OCI-LY7 (cell line): ENCODE data around the gene RASL12. TPM values are rescaled to one million over a fixed set of nuclear protein-coding genes. Genes with fewer than 3 reads are reported as not detected.

Experiments
- BruUV-seq: library from RNA; stranded (reverse); fragments of 400-500 nt; replicated peaks from 2 replicates; lab custom pipeline; 2021; lab: Mats Ljungman, UMichigan
- CTCF ChIA-PET: fragments of 300-600 bp; sonication (Branson Sonifier 250); formaldehyde crosslinking; loops from one replicate; lab custom pipeline; 2022; ENCODE audit warnings: antibody characterized with exemption; ENCODE audit not compliant: unreplicated experiment; lab: Charles Lee
- POLR2A ChIA-PET: fragments of 300-600 bp; sonication (Branson Sonifier 250); formaldehyde crosslinking; loops from one replicate; lab custom pipeline; 2022; ENCODE audit warnings: antibody characterized with exemption; lab: Charles Lee
- DNase-seq: peaks from one replicate; pipeline ENCODE4 v3.0.0-alpha.2; 2015; ENCODE audit warnings: low spot score
- H2AFZ ChIP-seq: fragments of 200-600 bp; sonication (generic), shearing (Covaris generic); 2 replicates; pipeline ENCODE4 v1.6.1; 2014; ENCODE audit warnings: mild to moderate bottlenecking, antibody characterized with exemption, low read length, moderate library complexity
- H3K27ac ChIP-seq: fragments of 200-600 bp; sonication (generic); 2 replicates; pipeline ENCODE4 v1.5.1; 2014; ENCODE audit warnings: mixed run types, low read depth, mild to moderate bottlenecking, moderate library complexity, low read length, inconsistent platforms; ENCODE audit not compliant: poor library complexity, severe bottlenecking
- H3K36me3 ChIP-seq: fragments of 200-600 bp; sonication (generic); 2 replicates; pipeline ENCODE4 v1.6.1; 2014; ENCODE audit warnings: mild to moderate bottlenecking, antibody characterized with exemption, low read length, moderate library complexity, mixed read lengths; ENCODE audit not compliant: insufficient read depth
- H3K4me1 ChIP-seq: fragments of 200-600 bp; sonication (generic); 2 replicates; pipeline ENCODE4 v1.5.1; 2014; ENCODE audit warnings: mild to moderate bottlenecking, low read length; ENCODE audit not compliant: insufficient read depth, poor library complexity, severe bottlenecking
- H3K4me2 ChIP-seq: fragments of 200-600 bp; sonication (generic); 2 replicates; pipeline ENCODE4 v1.6.1; 2014; ENCODE audit warnings: mild to moderate bottlenecking, low read length
- H3K4me3 ChIP-seq: fragments of 200-600 bp; sonication (generic); 2 replicates; pipeline ENCODE4 v1.5.1; 2014; ENCODE audit warnings: mild to moderate bottlenecking, low read depth, low read length; ENCODE audit not compliant: poor library complexity, severe bottlenecking
- H3K79me2 ChIP-seq: fragments of 200-600 bp; sonication (generic); 2 replicates; pipeline ENCODE4 v1.6.1; 2016; ENCODE audit warnings: low read depth, mild to moderate bottlenecking, low read length, moderate library complexity, mixed read lengths; ENCODE audit not compliant: insufficient read depth
- H3K9me2 ChIP-seq: fragments of 200-600 bp; sonication (generic); 2 replicates; pipeline ENCODE4 v1.6.1; 2016; ENCODE audit warnings: mild to moderate bottlenecking, low read length, mixed read lengths; ENCODE audit not compliant: insufficient read depth
- H3K9me3 ChIP-seq: fragments of 200-600 bp; sonication (generic); 2 replicates; pipeline ENCODE4 v1.6.1; 2014; ENCODE audit warnings: mild to moderate bottlenecking, mixed run types, low read length, mixed read lengths
- H4K20me1 ChIP-seq: fragments of 200-600 bp; sonication (generic); 2 replicates; pipeline ENCODE4 v1.6.1; 2014; ENCODE audit warnings: mild to moderate bottlenecking, antibody characterized with exemption, low read length, moderate library complexity, mixed read lengths; ENCODE audit not compliant: insufficient read depth
- EZH2phosphoT487 ChIP-seq: fragments of 200-600 bp; sonication (generic); IDR thresholded peaks from 2 replicates; pipeline ENCODE4 v1.6.1; 2018; ENCODE audit warnings: low read depth, borderline replicate concordance, mild to moderate bottlenecking, mixed run types, antibody characterized with exemption, low read length, moderate library complexity, mixed read lengths
- intact Hi-C: fragments of 100-400 bp; cut with micrococcal nuclease; formaldehyde crosslinking; loops from one replicate; pipeline ENCODE4 v1.10.0; 2022; ENCODE audit not compliant: unreplicated experiment
- total RNA-seq, 2 experiments: library from RNA; depleted of rRNA in 1 of 2; stranded (reverse); fragments of >200 nt in 1 of 2; shearing (Covaris generic) in 1 of 2; gene quantifications; 2 replicates each; pipeline ENCODE4 v1.2.3, GENCODE V29; 2014 to 2022
- TF ChIP-seq, protein P1 (sequence below): fragments of 200-600 bp; sonication (generic); conservative IDR thresholded peaks from 2 replicates; pipeline ENCODE4 v1.5.1; 2014; ENCODE audit warnings: mild to moderate bottlenecking, antibody characterized with exemption, low read length, moderate library complexity, mixed read lengths

The RASL12 gene
- total RNA-seq, 2 experiments from 2014 or later: not detected

DNA sequence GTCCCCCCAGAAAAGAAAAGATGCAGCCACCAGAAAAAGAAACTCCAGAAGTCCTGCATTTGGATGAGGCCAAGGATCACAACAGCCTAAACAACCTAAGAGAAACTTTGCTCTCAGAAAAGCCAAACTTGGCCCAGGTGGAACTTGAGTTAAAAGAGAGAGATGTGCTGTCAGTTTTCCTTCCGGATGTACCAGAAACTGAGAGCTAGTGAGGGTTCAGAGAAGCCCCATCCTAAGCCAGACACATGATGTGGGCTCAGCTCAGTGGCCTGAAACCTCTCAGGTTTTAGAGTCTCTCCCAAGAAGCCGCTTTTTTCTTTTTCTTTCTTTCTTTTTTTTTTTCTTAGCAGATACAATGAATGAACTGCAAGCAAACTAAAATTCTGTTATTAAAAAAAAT lies 14.8 kb downstream of the RASL12 start:
- no TSS peak for BruUV-seq
- Histone ChIP-seq H3K9me2 (no peaks in the 10 kb centered on the region), H3K27ac (no peak overlapping the region), H3K4me2 (no peak overlapping the region), H3K36me3 (no peaks in the 10 kb centered on the region), H3K79me2 (no peaks in the 10 kb centered on the region), H3K9me3 (no peaks in the 10 kb centered on the region), H4K20me1 (no peaks in the 10 kb centered on the region), H3K4me3 (no peak overlapping the region), H3K4me1 (peaks cover 19% of the 10 kb centered on the region), H2AFZ (no peak overlapping the region)
- ChIA-PET CTCF (interaction anchor here (0.7 kb wide), 1 partner anchor 13 kb away, joined by 7 read pairs; no protein-coding TSS in a partner anchor), POLR2A (interaction anchor here (0.7 to 1.5 kb wide), 7 partner anchors 11 to 1101 kb away, joined by 3 to 5 read pairs (median 4); partner anchors contain the start of gene RNU5B-1)
- TF ChIP-seq, protein P1, sequence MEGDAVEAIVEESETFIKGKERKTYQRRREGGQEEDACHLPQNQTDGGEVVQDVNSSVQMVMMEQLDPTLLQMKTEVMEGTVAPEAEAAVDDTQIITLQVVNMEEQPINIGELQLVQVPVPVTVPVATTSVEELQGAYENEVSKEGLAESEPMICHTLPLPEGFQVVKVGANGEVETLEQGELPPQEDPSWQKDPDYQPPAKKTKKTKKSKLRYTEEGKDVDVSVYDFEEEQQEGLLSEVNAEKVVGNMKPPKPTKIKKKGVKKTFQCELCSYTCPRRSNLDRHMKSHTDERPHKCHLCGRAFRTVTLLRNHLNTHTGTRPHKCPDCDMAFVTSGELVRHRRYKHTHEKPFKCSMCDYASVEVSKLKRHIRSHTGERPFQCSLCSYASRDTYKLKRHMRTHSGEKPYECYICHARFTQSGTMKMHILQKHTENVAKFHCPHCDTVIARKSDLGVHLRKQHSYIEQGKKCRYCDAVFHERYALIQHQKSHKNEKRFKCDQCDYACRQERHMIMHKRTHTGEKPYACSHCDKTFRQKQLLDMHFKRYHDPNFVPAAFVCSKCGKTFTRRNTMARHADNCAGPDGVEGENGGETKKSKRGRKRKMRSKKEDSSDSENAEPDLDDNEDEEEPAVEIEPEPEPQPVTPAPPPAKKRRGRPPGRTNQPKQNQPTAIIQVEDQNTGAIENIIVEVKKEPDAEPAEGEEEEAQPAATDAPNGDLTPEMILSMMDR: no peak
- no peak for TF ChIP-seq EZH2phosphoT487
- peak; percentile 24 for DNase-seq
- intact Hi-C loops: no loop called here

DNA sequence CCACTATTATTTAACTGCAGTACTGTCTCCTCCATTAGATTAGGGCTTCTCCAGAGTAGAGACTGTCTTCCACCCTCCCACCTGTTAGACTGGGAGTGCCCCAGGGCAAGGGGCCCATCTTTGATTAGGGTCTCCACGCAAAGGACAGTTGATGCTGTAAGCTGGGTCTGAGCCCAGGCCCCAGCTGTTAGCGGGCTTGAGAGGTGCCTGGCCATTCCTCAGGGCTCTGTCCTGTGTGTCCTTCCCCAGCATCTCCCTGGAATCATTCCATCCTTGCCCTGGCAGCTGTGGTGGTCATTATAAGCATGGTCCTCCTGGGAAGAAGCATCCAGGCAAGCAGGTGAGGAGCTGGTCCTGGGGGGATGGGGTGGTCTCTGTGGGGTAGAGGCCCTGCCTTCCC lies 16.5 kb downstream of the RASL12 start:
- ChIA-PET CTCF (no interaction called here), POLR2A (no interaction called here)
- no peak overlapping the region for H3K4me2 ChIP-seq
- no peaks in the 10 kb centered on the region for H4K20me1 ChIP-seq
- no TSS peak for BruUV-seq
- no peaks in the 10 kb centered on the region for H3K36me3 ChIP-seq
- H3K4me3 ChIP-seq: no peak overlapping the region
- intact Hi-C loops: no loop called here
- H2AFZ ChIP-seq: no peak overlapping the region
- DNase-seq: no peak
- H3K27ac ChIP-seq: no peak overlapping the region
- no peaks in the 10 kb centered on the region for H3K9me2 ChIP-seq
- no peaks in the 10 kb centered on the region for H3K9me3 ChIP-seq
- H3K79me2 ChIP-seq: no peaks in the 10 kb centered on the region
- peaks cover 19% of the 10 kb centered on the region for H3K4me1 ChIP-seq
- TF ChIP-seq EZH2phosphoT487: no peak
- TF ChIP-seq, protein P1: no peak

DNA sequence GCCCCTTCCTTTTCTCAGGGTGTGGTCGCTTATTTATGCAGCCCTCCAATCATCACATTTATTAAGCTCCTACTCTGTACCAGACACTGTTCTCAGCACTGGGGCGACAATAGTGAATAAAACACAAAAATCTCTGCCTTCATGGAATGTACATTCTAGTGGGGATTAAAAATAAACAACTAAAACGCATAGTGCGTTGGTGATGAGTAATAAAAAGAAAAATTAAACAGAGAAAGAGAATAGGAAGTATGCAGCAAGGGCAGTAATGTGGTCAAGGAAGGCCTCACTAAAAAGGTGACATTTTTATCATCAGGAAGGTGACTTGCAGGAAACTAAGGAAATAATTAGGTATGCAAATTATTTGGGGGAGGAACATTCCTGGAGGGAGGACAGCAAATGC lies 17.5 kb downstream of the RASL12 start:
- Histone ChIP-seq H3K4me1 (peaks cover 19% of the 10 kb centered on the region), H3K4me2 (no peak overlapping the region), H3K36me3 (no peaks in the 10 kb centered on the region), H3K9me2 (no peaks in the 10 kb centered on the region), H3K4me3 (no peak overlapping the region), H3K9me3 (no peaks in the 10 kb centered on the region), H2AFZ (no peak overlapping the region), H4K20me1 (no peaks in the 10 kb centered on the region), H3K27ac (no peak overlapping the region), H3K79me2 (no peaks in the 10 kb centered on the region)
- ChIA-PET CTCF (no interaction called here), POLR2A (no interaction called here)
- TF ChIP-seq, protein P1: no peak
- TF ChIP-seq EZH2phosphoT487: no peak
- BruUV-seq: no TSS peak
- DNase-seq: no peak
- intact Hi-C loops: no loop called here
